ENCODE data around the gene TARBP1. TPM values are rescaled to one million over a fixed set of nuclear protein-coding genes. Genes with fewer than 3 reads are reported as not detected.
"Not testable (repeated sequence)": the region's sequence is repeated elsewhere in the genome, so short reads cannot be mapped to it uniquely, and the experiment has no call there.

TARBP1 gene
- total RNA-seq, 1 donor from 2014 or later, result 15.0 TPM

DNA sequence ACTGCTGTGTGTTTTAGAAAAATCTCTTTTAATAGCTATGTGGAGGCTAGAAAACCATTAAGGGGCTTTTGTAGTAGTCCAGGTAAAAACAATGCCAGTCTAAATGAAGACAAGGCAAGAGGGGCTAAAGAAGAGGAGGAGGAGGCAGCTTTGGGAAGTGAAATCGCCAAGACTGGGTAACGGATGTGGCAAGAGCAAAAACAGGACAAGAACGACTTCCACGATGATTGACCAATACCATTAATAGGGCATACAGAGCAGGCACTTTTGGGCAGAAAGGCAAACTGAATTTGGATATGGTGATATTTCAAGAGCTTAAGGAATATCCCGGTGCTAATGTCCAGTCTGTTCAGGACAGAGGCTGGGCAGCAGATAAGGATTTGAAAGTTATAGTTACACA is 83.7 kb downstream of the TARBP1 start:
- no peak overlapping the region for H3K4me3 ChIP-seq (ENCODE audit: low read depth, low read length)
- no peaks in the 10 kb centered on the region for H3K27me3 ChIP-seq (ENCODE audit: control insufficient read depth, insufficient read depth, low read length)
- FAIRE-seq, result no peak
- no peak for TF ChIP-seq CTCF (IDR thresholded peaks at IDR 0.05; ENCODE audit: insufficient read depth, low read length, severe bottlenecking)
- no peak for DNase-seq (ENCODE audit: low read depth)
- H3K36me3 ChIP-seq (ENCODE audit: control insufficient read depth, insufficient read depth, low read length), result peaks cover 6% of the 10 kb centered on the region

DNA sequence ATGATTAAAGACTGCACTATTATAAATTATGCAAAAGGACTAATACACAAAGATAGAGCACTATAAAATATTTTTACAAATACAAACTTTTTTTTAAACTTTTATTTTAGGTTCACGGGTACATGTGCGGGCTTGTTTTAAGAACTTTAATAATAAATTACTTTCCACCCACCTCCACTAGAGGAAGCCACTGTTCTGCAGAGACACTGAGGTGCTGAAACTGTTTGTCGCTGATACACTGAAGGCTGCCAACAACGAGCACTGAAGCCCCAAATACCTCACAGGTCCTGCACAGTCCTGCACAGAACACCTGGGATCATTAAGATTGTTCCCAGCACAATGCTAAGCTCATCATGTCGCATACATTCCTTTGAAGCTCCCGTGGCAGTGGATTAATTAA is 85.8 kb downstream of the TARBP1 start:
- Histone ChIP-seq H3K27me3 (ENCODE audit: control insufficient read depth, insufficient read depth, low read length) (no peaks in the 10 kb centered on the region), H3K4me3 (ENCODE audit: low read depth, low read length) (no peak overlapping the region), H3K36me3 (ENCODE audit: control insufficient read depth, insufficient read depth, low read length) (peaks cover 6% of the 10 kb centered on the region)
- no peak for DNase-seq (ENCODE audit: low read depth)
- FAIRE-seq, result no peak
- TF ChIP-seq CTCF (IDR thresholded peaks at IDR 0.05; ENCODE audit: insufficient read depth, low read length, severe bottlenecking), result no peak

- no peak for TF ChIP-seq CTCF (IDR thresholded peaks at IDR 0.05; ENCODE audit: insufficient read depth, low read length, severe bottlenecking)
Measured at GRCh38 chr1:234388094-234388493, 90.9 kb downstream of the TARBP1 start.

DNA sequence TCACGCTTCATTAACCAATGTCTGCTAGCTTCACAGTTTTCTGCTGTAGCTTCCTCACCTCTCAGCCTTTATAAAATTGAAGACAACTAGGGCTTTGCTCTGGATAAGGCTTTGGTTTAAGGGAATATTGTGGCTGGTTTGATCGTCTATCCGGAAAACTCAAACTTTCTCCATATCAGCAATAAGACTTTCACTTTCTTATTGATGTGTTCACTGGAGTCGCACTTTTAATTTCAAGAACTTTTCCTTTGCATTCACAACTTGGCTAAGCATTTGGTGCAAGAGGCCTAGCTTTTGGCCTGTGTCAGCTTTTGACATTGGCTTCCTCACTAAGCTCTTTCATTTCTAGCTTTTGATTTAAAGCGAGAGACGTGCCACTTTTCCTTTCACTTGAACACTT is 92.9 kb downstream of the TARBP1 start:
- Histone ChIP-seq H3K27me3 (ENCODE audit: control insufficient read depth, insufficient read depth, low read length) (no peaks in the 10 kb centered on the region), H3K36me3 (ENCODE audit: control insufficient read depth, insufficient read depth, low read length) (peaks cover 2% of the 10 kb centered on the region)
- no peak for FAIRE-seq

More at GRCh38 chr1:234388094-234388493, 90.9 kb downstream of the TARBP1 start:
- H3K36me3 ChIP-seq (ENCODE audit: control insufficient read depth, insufficient read depth, low read length), result peaks cover 1% of the 10 kb centered on the region
- no peaks in the 10 kb centered on the region for H3K27me3 ChIP-seq (ENCODE audit: control insufficient read depth, insufficient read depth, low read length)
- H3K4me3 ChIP-seq (ENCODE audit: low read depth, low read length), result no peak overlapping the region
- DNase-seq (ENCODE audit: low read depth), result no peak
- FAIRE-seq, result no peak

DNA sequence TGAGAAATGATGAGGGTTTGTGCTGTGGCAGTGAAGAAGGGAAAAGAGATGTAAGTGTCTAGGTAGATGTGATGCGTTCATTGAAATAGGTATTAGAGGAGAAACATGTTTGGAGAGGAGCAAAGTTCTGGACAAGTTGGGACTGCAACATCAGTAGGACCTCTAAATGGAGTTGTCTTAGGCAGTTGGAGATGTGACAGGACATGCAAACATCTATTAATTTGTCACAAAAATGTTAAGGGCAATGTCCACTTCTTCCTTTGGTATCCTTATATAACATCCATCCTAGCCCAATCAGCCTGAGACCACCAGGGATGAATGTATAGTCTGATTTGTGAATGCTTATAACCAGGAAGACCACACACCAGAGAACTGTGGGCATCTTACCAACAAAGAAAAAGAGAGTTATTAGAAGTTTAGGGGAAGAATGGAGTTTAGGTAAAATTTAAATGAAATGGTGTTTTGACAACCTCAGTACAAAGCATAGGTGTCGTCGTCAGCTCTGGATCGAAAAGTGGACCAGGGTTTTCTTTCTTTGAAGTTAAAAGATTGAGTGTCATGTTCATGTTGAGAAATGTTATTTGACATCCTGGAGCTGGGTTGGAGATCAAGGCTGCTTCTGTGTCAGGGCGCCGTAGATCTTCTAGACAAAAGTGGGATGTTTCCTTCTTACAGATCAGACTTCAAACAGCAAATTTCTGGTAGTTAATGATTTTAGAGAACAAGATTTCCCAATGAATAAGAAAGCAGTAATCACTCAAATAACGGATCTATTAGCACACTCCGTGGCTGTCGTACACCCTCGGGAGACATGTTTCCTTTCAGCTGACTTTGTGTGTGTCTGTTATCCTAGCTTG is 97.1 kb downstream of the TARBP1 start:
- FAIRE-seq (no peak), DNase-seq (ENCODE audit: low read depth) (no peak)
- Histone ChIP-seq H3K27me3 (ENCODE audit: control insufficient read depth, insufficient read depth, low read length) (no peaks in the 10 kb centered on the region), H3K36me3 (ENCODE audit: control insufficient read depth, insufficient read depth, low read length) (peaks cover 13% of the 10 kb centered on the region), H3K4me3 (ENCODE audit: low read depth, low read length) (no peak overlapping the region)
- no peak for TF ChIP-seq CTCF (IDR thresholded peaks at IDR 0.05; ENCODE audit: insufficient read depth, low read length, severe bottlenecking)

More for the DNA sequence above, 92.9 kb downstream of the TARBP1 start:
- no peak overlapping the region for H3K4me3 ChIP-seq (ENCODE audit: low read depth, low read length)
- TF ChIP-seq CTCF (IDR thresholded peaks at IDR 0.05; ENCODE audit: insufficient read depth, low read length, severe bottlenecking), result no peak
- no peak for DNase-seq (ENCODE audit: low read depth)

- DNase-seq (ENCODE audit: low read depth); H3K4me3 ChIP-seq (ENCODE audit: low read depth, low read length); H3K27me3 ChIP-seq (ENCODE audit: control insufficient read depth, insufficient read depth, low read length); FAIRE-seq: not testable (repeated sequence)
- peaks cover 21% of the 10 kb centered on the region for H3K36me3 ChIP-seq (ENCODE audit: control insufficient read depth, insufficient read depth, low read length)
Measured at GRCh38 chr1:234379591-234380109, 99.3 kb downstream of the TARBP1 start.

Data from bronchial epithelial cell (primary cell).